Suppressor macrophage treated with lipopolysaccharide for 4 hours (primary cell): ENCODE measurements around the gene BOLA1.
"Not testable (repeated sequence)": the region's sequence is repeated elsewhere in the genome, so short reads cannot be mapped to it uniquely, and the experiment has no call there.

Experiments used
- DNase-seq: peaks from one replicate; pipeline ENCODE4 v3.0.0-alpha.2; 2020

The BOLA1 gene

DNA sequence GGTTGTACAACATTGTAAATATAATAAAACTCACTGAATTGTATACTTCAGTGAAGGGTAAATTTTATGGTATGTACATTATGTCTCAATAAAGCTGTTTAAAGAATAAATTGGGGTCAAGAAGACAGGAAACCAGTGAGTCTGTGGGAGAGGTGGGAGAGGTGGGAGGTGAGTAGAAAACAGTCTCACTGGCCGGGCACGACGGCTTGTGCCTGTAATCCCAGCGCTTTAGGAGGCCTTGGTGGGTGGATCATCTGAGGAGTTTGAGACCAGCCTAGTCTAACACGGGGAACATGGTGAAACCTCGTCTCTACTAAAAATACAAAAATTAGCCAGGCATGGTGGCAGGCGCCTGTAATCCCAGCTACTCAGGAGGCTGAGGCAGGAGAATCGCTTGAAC, 33.1 kb downstream of the BOLA1 start:
- DNase-seq: no peak

DNA sequence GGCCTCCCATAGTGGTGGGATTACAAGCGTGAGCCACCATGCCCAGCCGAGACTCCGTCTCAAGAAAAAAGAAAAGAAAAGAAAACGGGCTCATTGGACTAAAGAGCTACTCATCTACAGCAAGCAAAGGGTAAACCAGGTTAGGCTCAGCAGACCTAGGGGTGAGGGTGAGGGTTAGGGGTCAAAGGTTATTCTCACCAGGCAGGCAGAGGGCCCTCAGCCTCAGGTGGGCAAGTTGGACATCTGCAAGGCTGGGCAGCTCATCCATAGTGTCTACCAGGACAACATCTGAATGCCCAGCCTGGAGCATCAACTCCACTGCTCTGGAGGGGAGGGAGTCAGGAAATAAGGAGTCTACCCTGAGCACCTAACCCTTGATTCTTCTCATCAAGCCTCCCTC, 33.8 kb downstream of the BOLA1 start:
- DNase-seq: no peak

DNA sequence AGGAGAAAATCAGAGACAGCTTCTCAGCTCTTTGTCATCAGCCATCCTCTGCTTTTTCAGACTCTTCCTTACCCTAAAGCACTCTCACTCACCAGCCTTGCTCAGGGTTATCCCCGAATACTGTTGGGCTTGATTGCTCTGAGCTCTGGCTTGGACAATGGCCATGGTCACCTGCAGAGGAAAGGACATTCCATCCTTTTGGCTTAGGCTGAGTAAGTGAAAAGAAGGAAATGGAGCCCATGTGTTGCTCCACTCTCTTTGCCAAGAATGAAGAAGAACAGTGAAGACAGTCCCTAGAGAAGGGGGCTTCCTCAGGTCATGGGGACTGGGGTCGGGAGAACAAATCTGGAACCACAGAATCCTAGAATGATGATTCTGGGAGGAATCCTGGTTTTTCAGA, 35.0 kb downstream of the BOLA1 start:
- no peak for DNase-seq

DNA sequence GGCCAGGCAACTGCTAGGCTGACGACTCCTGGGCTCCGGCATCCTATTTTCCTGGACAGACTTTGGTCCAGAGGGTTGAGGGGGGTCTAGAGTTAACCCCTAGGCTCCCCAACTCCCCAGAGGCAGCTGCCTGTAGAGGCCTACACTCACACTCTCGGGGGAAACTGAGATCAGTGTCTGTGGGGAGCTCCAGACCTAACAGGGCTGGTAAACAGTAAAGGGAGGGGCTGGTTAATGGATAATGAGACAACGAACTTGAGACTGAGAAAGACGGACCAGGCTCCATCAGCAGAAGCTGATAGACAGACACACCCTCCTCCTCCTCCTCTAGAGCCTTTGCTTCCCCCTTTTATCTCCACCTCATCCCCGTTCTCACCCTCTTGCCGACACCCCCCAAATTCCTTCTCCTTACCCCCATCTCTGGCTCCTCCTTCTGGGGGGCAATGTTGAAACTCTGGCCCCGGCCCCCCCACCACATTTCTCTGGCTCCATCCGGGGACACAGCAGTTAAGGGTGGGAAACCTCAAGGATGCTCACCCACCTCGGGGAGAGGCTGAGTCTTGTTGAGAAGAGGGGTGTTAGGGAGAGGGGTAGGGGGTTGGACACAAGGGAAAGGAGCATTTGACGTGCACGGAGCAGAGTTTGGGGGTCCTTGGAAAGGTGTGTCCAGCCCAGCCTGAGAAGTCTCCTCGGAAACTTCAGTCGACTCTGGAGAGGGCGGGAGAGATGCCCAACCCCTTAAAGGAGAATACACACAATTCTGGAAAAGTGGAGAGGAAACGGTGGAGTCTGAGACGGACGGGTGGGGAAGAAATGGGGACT, 37.0 kb downstream of the BOLA1 start, which contains the start of gene MTMR11:
TSS of gene MTMR11 (minus strand) at position 710 of the 822 bp plus-strand sequence. CDS start at position 478, 232 bp downstream.
- DNase-seq: no peak

DNA sequence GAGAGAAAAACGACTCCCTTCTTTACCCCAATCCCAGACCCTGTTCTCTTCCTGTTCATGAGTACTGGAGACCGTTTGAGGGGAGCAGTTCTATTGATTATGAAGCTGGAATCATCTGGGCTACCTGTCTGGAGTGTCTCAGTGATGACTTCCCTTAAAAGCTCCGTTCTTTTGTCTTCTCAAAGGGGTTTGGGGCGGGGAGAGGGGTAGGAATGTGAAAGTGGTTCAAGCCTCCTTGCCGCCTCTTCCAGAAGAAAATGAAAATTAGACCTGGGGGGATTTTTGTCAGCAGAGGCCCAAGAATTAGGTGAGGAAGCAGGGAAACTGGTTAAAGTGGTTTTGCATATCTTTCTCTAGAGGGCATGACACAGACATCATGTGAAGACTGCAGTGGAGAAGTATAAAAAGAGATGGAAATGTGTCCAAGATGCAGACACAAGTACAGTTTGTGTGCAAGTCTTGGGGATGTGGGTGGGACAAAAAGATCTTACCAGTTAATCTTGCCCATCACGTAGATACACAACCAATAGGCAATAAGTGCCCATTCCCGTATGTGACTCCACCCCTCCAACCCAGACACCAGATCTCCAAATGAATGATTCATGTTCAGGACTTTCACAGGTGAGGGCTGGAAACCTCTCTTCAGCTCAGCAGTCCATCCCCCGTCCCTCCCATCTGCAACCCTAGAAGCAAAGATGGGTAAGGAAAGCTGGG, 37.8 kb downstream of the BOLA1 start:
- DNase-seq: peak; percentile 42

- no peak for DNase-seq
Measured at GRCh38 chr1:149937759-149938158, 38.4 kb downstream of the BOLA1 start.

DNA sequence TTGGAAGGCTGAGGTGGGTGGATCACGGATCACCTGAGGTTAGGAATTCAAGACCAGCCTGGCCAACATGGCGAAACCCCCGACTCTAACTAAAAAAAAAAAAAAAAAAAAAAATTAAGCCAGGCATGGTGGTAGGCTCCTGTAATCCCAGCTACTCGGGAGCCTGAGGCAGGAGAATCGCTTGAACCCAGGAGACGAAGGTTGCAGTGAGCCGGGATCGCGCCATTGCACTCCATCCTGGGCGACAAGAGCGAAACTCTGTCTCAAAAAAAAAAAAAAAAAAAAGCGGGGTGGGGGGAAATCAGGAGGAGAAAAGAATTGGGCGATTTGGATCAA, 39.3 kb downstream of the BOLA1 start:
- not testable (repeated sequence) for DNase-seq

DNA sequence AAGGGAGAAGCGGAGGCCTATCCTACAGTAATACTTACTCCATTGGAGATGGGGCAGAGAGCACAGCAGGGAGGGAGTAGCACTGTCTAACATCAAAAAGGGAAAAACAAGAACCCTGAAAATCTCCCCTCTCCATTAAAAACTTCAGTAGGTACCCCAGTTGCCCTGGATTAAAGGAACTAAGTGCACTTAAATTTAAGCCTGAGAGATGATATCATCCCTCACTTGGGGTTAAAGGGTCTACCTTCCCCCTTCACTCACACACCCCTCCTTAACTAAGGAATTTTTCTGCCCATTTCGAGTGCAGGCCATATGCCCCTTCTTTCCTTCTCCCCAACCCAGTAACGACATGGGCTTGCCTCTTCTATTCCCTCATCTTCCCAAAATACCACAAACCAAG, 41.1 kb downstream of the BOLA1 start:
- no peak for DNase-seq

- DNase-seq: no peak
Measured at GRCh38 chr1:149942207-149942606, 42.8 kb downstream of the BOLA1 start.

DNA sequence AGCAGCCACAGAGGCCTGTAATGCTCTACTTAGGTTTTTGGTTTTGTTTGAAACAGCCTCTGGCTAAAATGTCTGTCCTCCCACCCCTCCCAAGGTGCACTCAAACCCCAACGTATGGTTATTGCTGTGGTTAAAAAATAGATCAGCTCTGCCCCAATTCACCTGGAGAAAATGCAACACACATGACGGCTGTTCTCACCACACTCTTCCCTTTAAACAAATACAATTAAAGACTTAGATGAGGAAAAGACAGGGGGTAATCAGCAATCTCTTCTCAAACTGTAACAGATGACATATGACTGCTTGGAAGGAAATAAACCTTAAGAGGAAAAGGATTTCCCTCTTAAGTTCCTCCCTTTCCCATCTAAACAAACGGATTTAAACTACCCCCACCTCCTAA, 43.5 kb downstream of the BOLA1 start:
- DNase-seq: no peak

DNA sequence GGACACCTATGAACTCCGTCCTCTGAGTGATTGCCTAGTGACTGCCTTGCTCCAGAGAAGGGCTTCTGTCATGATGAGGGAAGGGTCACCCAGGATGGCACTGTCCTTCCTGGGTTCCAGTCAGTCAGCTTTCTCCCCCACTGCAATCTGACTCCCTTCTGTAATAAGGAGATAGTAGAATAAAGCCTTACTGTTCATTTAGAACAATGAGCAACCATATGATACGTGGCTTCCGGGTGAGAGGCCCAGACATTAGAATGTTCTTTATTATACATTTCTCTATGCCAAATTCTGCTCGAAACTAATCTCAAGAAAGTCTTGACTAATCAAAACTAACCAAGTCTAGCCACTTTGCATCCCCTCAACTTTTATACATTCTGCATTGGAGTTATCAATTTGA, 45.8 kb downstream of the BOLA1 start:
- DNase-seq: no peak

GRCh38 chr1:149949911-149950310, 50.5 kb downstream of the BOLA1 start:
- no peak for DNase-seq
